HepG2 (cell line): ENCODE measurements around the gene TSPAN32. TPM values are rescaled to one million over a fixed set of nuclear protein-coding genes. Genes with fewer than 3 reads are reported as not detected.
"Not testable (repeated sequence)": the region's sequence is repeated elsewhere in the genome, so short reads cannot be mapped to it uniquely, and the experiment has no call there.

Experiments used
- ATAC-seq: fragments of 200-7000 bp; cut with Tn5 transposase; 3 replicates; pipeline ENCODE4 v1.9.1; 2020; ENCODE audit warnings: mild to moderate bottlenecking, moderate library complexity
- BruUV-seq: library from RNA; stranded (reverse); fragments of 400-500 nt; replicated peaks from 2 replicates; lab custom pipeline; 2021; lab: Mats Ljungman, UMichigan
- CTCF ChIA-PET: fragments of 300-600 bp; formaldehyde crosslinking; extraction: SDS; loops from one replicate; lab custom pipeline; 2021; ENCODE audit warnings: low total read pairs, inconsistent platforms, low intra/inter-chr PET ratio; lab: Yijun Ruan, JAX
- POLR2A ChIA-PET: fragments of 350-600 bp; sonication (Branson Sonifier 250); formaldehyde crosslinking; loops from one replicate; lab custom pipeline; 2020; ENCODE audit warnings: antibody characterized with exemption, inconsistent platforms; lab: Yijun Ruan, JAX
- DNase-seq: peaks from one replicate; pipeline ENCODE4 v3.0.0-alpha.2; 2015; ENCODE audit warnings: low spot score
- FAIRE-seq: peaks from 3 replicates; lab custom pipeline; 2011; peaks lifted over from hg19 to GRCh38; lab: Jason Lieb, UNC
- H2AFZ ChIP-seq: one replicate; pipeline ENCODE4 v1.6.1; 2011; ENCODE audit warnings: low read length, inconsistent platforms
- H3K27ac ChIP-seq: fragments of 300-600 bp; 3 replicates; pipeline ENCODE4 v1.8.0; 2011; ENCODE audit warnings: mixed run types, mild to moderate bottlenecking, mixed read lengths, low read length, inconsistent platforms; ENCODE audit not compliant: insufficient read depth; ENCODE audit errors: extremely low read length
- H3K27me3 ChIP-seq, 2 experiments: fragments of 200-600 bp in 1 of 2; 2 replicates in 1 of 2; 3 replicates in 1 of 2; pipeline versions ENCODE4 v1.6.0 to v1.8.0; 2011; ENCODE audit warnings: low read length in 2 of 2, mild to moderate bottlenecking in 2 of 2, moderate library complexity in 2 of 2, inconsistent platforms in 1 of 2; ENCODE audit not compliant: insufficient read depth in 2 of 2, control insufficient read depth in 1 of 2
- H3K36me3 ChIP-seq, 2 experiments: fragments of 200-600 bp in 1 of 2; replicated peaks in 1 of 2; 2 replicates in 1 of 2; 3 replicates in 1 of 2; pipeline versions ENCODE4 v1.5.1 to v1.8.0; 2011; ENCODE audit warnings: low read length in 2 of 2, inconsistent platforms in 1 of 2; ENCODE audit not compliant: insufficient read depth in 2 of 2, control insufficient read depth in 1 of 2
- H3K4me1 ChIP-seq: 2 replicates; pipeline ENCODE4 v1.5.1; 2012; ENCODE audit warnings: low read length, inconsistent platforms; ENCODE audit not compliant: insufficient read depth
- H3K4me2 ChIP-seq: 2 replicates; pipeline ENCODE4 v1.6.0; 2011; ENCODE audit warnings: low read depth, low read length, inconsistent platforms
- H3K4me3 ChIP-seq, 3 experiments: fragments of 200-600 bp in 1 of 3; sonication (generic), shearing (Covaris generic) in 1 of 3; replicated peaks in 1 of 3; 2 replicates each; pipeline ENCODE4 v1.5.1; 2011 to 2016; ENCODE audit warnings: low read length in 3 of 3, inconsistent platforms in 2 of 3, low read depth in 2 of 3, mild to moderate bottlenecking in 2 of 3, control low read depth in 1 of 3, mixed read lengths in 1 of 3; ENCODE audit not compliant: insufficient read depth in 1 of 3
- H3K79me2 ChIP-seq: one replicate; pipeline ENCODE4 v1.6.1; 2011; ENCODE audit warnings: low read length, inconsistent platforms; ENCODE audit not compliant: insufficient read depth
- H3K9ac ChIP-seq: 2 replicates; pipeline ENCODE4 v1.6.0; 2011; ENCODE audit warnings: mild to moderate bottlenecking, low read depth, low read length, inconsistent platforms; ENCODE audit not compliant: insufficient read depth
- H3K9me3 ChIP-seq: 2 replicates; pipeline ENCODE4 v1.5.1; 2012; ENCODE audit warnings: mild to moderate bottlenecking, low read length
- H4K20me1 ChIP-seq: 2 replicates; pipeline ENCODE4 v1.6.0; 2011; ENCODE audit warnings: inconsistent platforms, mild to moderate bottlenecking, low read length, moderate library complexity; ENCODE audit not compliant: insufficient read depth
- ZNF609 ChIP-seq: sonication (generic); formaldehyde crosslinking; IDR thresholded peaks from 2 replicates; pipeline ENCODE4 v1.4.0; 2020; ENCODE audit warnings: mild to moderate bottlenecking, missing genetic modification reagents, borderline replicate concordance
- ZNF749 ChIP-seq: sonication (generic); formaldehyde crosslinking; IDR thresholded peaks from 2 replicates; pipeline ENCODE4 v1.8.0; 2022; ENCODE audit warnings: mild to moderate bottlenecking, missing genetic modification reagents, moderate library complexity, borderline replicate concordance
- WGBS: methylation state at CpG from one replicate; pipeline ENCODE4 v1.1.6; 2017; ENCODE audit warnings: low lambda C conversion rate; 5-methylcytosine and 5-hydroxymethylcytosine counted together
- in situ Hi-C: cut with HindIII; loops from 2 replicates; pipeline ENCODE4 v1.10.0; 2017; ENCODE audit warnings: low pct_unique_long_range_greater_than_20kb; ENCODE audit not compliant: extremely low pct_ligation_motif_present
- intact Hi-C: fragments of 100-400 bp; cut with micrococcal nuclease; formaldehyde crosslinking; loops from one replicate; pipeline ENCODE4 v1.10.0; 2022; ENCODE audit not compliant: unreplicated experiment
- polyA plus RNA-seq, 8 experiments: library from polyadenylated mRNA; depleted of rRNA in 3 of 8; stranded (reverse) in 7 of 8; unstranded in 1 of 8; fragments of >200 nt; fragmentation: Illumina TruSeq in 4 of 8; extraction: Trizol in 4 of 8; gene quantifications; 2 replicates each; pipeline versions ENCODE4 v1.2.1 to v1.2.3, GENCODE V29; 2011 to 2016; ENCODE audit warnings: low read depth in 4 of 8, missing spikeins in 1 of 8, mixed read lengths in 1 of 8; ENCODE audit not compliant: insufficient read depth in 1 of 8
- total RNA-seq, 5 experiments: library from RNA; depleted of rRNA; stranded (reverse); fragments of >200 nt; fragmentation: Illumina TruSeq; extraction: Trizol; gene quantifications; 2 replicates each; pipeline ENCODE4 v1.2.3, GENCODE V29; 2016; ENCODE audit warnings: low read depth in 1 of 5

TSPAN32 gene
- total and polyA plus RNA-seq, 2 of the 13 experiments (the other 11 are each of a cell fraction or from before 2014, with no cell fraction given): 0.09 to 0.70 TPM

GRCh38 chr11:2363577-2364370 lies 62.0 kb downstream of the TSPAN32 start (continued):
- TF ChIP-seq ZNF609 (CRISPR knock-in tag) (no peak), ZNF749 (CRISPR knock-in tag) (no peak)

GRCh38 chr11:2364386-2364785 lies 62.6 kb downstream of the TSPAN32 start:
- H3K79me2 ChIP-seq, H3K4me1 ChIP-seq, intact Hi-C loops, H4K20me1 ChIP-seq, CTCF ChIA-PET, H3K9ac ChIP-seq, H3K4me2 ChIP-seq, DNase-seq, H3K36me3 ChIP-seq, POLR2A ChIA-PET, ATAC-seq, BruUV-seq, H3K9me3 ChIP-seq, FAIRE-seq, H3K4me3 ChIP-seq, H3K27ac ChIP-seq, in situ Hi-C loops, H2AFZ ChIP-seq: not testable (repeated sequence)
- 23% methylated on average over 12 of the region's 12 CpGs for WGBS
- peaks cover 18 to 77% of the 10 kb centered on the region in 2 experiments for H3K27me3 ChIP-seq
